HG03342 (cell line): ENCODE results near the gene ETFDH.
"Not testable (repeated sequence)": the region's sequence is repeated elsewhere in the genome, so short reads cannot be mapped to it uniquely, and the experiment has no call there.

ENCODE experiments used
- ATAC-seq: cut with Tn5 transposase; IDR thresholded peaks from one replicate; pipeline ENCODE4 v1.9.1; 2021; ENCODE audit warnings: mild to moderate bottlenecking, moderate library complexity; ENCODE audit not compliant: unreplicated experiment

ETFDH gene

GRCh38 chr4:158750379-158750778 is 78.3 kb downstream of the ETFDH start:
- no peak for ATAC-seq

- ATAC-seq, result no peak
These were observed 82.5 kb downstream of the ETFDH start for GRCh38 chr4:158754385-158755180.

DNA sequence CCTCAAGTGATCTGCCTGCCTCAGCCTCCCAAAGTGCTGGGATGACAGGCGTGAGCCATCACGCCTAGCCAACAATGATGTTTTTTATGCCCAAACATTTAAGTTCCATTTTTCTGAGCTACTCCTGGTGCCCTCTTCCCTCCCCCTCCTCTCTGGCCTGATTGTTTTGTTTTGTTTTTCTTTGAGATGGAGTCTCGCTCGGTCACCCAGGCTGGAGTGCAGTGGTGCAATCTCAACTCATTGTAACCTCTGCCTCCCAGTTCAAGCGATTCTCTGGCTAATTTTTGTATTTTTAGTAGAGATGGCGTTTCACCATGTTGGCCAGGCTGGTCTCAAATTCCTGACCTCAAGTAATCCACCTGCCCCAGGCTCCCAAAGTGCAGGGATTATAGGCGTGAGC is 83.7 kb downstream of the ETFDH start:
- not testable (repeated sequence) for ATAC-seq

- no peak for ATAC-seq
These were observed 84.5 kb downstream of the ETFDH start for GRCh38 chr4:158756588-158756987.

DNA sequence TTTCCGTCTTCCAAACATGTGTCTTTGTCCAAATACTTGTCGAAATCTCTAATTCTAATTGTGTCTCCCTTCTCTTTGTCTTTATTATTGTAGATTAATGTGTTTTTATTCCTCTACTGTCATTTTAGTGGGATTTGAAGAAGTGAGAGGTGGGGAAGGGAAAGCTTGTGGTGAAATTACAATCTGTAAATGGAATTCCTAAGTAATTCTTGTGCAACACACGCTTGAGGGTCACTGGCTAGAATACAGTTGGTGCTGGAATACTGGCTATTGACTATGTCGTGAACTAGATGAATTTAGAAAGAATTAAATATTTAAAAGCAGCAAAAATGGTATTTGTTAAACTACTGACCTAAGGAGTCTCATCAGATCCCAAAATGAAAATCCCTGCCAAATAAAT is 86.0 kb downstream of the ETFDH start:
- ATAC-seq, result no peak

DNA sequence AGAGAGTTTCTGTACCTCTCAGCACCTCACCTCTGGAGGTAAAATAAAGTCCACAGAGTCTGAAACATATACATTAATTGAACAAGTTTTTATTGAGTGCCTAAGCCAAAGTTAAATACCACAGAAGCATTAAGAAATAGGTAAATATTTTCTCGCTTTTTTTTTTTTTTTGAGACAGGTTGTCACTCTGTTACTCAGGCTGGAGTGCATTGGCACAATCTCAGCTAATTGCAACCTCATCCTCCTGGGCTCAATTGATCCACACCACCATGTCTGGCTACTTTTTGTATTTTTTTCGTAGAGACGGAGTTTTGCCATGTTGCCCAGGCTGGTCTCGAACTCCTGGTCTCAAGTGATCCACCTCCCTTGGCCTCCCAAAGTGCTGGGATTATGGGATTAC is 86.6 kb downstream of the ETFDH start:
- no peak for ATAC-seq
